GM21576 (cell line): Measurements from ENCODE around the gene LBHD1.
"Not testable (repeated sequence)": the region's sequence is repeated elsewhere in the genome, so short reads cannot be mapped to it uniquely, and the experiment has no call there.

Experiments used
- ATAC-seq: cut with Tn5 transposase; IDR thresholded peaks from one replicate; pipeline ENCODE4 v1.9.1; 2021; ENCODE audit warnings: mild to moderate bottlenecking, moderate library complexity; ENCODE audit not compliant: unreplicated experiment

The LBHD1 gene

GRCh38 chr11:62694455-62695167 lies 22.5 kb upstream of the LBHD1 start:
- no peak for ATAC-seq

GRCh38 chr11:62693624-62694023 lies 21.6 kb upstream of the LBHD1 start:
- not testable (repeated sequence) for ATAC-seq

GRCh38 chr11:62689421-62690183 lies 17.5 kb upstream of the LBHD1 start, which contains the start of gene LRRN4CL:
TSS of gene LRRN4CL (minus strand) at chr11:62689530. CDS start at chr11:62688508, 1,022 bp downstream.
- ATAC-seq: no peak

GRCh38 chr11:62688491-62688890 lies 16.4 kb upstream of the LBHD1 start:
- no peak for ATAC-seq

GRCh38 chr11:62687508-62688396 lies 15.7 kb upstream of the LBHD1 start:
- ATAC-seq: no peak

- ATAC-seq: no peak
These were observed 10.5 kb upstream of the LBHD1 start for GRCh38 chr11:62682518-62682917.

GRCh38 chr11:62680825-62681240 lies 8.8 kb upstream of the LBHD1 start:
- ATAC-seq: no peak

- ATAC-seq: peak; percentile 64
These were observed 7.0 kb upstream of the LBHD1 start, which contains the start of gene UBXN1 for GRCh38 chr11:62678770-62679696. TSS of gene UBXN1 (minus strand) at chr11:62679073. CDS start at chr11:62678923, 150 bp downstream.

GRCh38 chr11:62678433-62678769 lies 6.3 kb upstream of the LBHD1 start:
- peak; percentile 8 for ATAC-seq

GRCh38 chr11:62677714-62678113 lies 5.6 kb upstream of the LBHD1 start:
- ATAC-seq: no peak

- no peak for ATAC-seq
These were observed 5.1 kb upstream of the LBHD1 start for GRCh38 chr11:62677156-62677555.

GRCh38 chr11:62676698-62677097 lies 4.6 kb upstream of the LBHD1 start:
- no peak for ATAC-seq

- ATAC-seq: not testable (repeated sequence)
These were observed 3.3 kb upstream of the LBHD1 start for GRCh38 chr11:62675415-62675814.

- ATAC-seq: no peak
These were observed 1.1 kb upstream of the LBHD1 start for GRCh38 chr11:62673196-62673525.

- ATAC-seq: no peak
These were observed 845 bp downstream of the LBHD1 start for GRCh38 chr11:62671236-62671607.

- no peak for ATAC-seq
These were observed 2.5 kb downstream of the LBHD1 start for GRCh38 chr11:62669420-62670161.

- ATAC-seq: no peak
These were observed 4.6 kb downstream of the LBHD1 start for GRCh38 chr11:62667460-62667859.

- ATAC-seq: no peak
These were observed 5.7 kb downstream of the LBHD1 start for GRCh38 chr11:62666259-62666926.
